ENCODE results near the gene NR6A1. TPM values are rescaled to one million over a fixed set of nuclear protein-coding genes. Genes with fewer than 3 reads are reported as not detected.

The NR6A1 gene
- total and polyA plus RNA-seq, 2 of the 13 experiments (the other 11 are each of a cell fraction or from before 2014, with no cell fraction given), result 28.1 to 31.5 TPM

DNA sequence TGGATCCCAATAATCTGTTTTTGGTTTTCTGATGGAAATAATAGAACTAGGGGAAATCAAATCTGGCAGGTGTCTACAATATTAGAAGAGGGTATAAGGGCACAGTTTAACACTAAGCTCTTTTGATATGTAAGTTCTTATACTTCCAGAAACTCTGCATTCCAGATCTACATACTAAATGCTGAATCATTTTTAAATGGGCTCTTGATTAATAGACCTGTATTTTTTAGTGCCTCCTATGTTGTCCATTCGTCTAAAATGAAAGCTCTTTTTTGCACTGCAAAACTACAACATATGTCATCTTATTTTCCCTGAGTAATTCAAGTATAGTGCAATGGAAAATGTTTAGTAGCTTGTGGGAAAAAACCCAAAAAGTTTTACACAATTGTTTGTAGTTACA is 44.2 kb downstream of the NR6A1 start:
- Histone ChIP-seq H3K9me3 (ENCODE audit: low read length) (no peaks in the 10 kb centered on the region), H3K79me2 (ENCODE audit: insufficient read depth, low read length) (no peaks in the 10 kb centered on the region), H3K27ac (ENCODE audit: extremely low read length, insufficient read depth, low read length) (no peak overlapping the region), H3K4me1 (ENCODE audit: insufficient read depth, low read length) (peaks cover 45% of the 10 kb centered on the region), H3K27me3 (ENCODE audit: control insufficient read depth in 1 of 2, insufficient read depth in 2 of 2, low read length in 2 of 2) (no peaks in the 10 kb centered on the region), H3K4me2 (ENCODE audit: low read depth, low read length) (no peak overlapping the region), H3K9ac (ENCODE audit: insufficient read depth, low read depth, low read length) (no peak overlapping the region), H4K20me1 (ENCODE audit: insufficient read depth, low read length) (no peaks in the 10 kb centered on the region), H3K4me3 (replicated peaks in 1 of 3; ENCODE audit: insufficient read depth in 1 of 3, low read depth in 2 of 3, low read length in 3 of 3) (no peak overlapping the region), H2AFZ (ENCODE audit: low read length) (no peak overlapping the region), H3K36me3 (replicated peaks in 1 of 2; ENCODE audit: control insufficient read depth in 1 of 2, insufficient read depth in 2 of 2, low read length in 2 of 2) (peaks cover 0 to 16% of the 10 kb centered on the region in 2 experiments)
- ChIA-PET POLR2A (no interaction called here), CTCF (ENCODE audit: low intra/inter-chr PET ratio, low total read pairs) (no interaction called here)
- intact Hi-C loops (cut with micrococcal nuclease; ENCODE audit: unreplicated experiment), result no loop called here
- no peak for FAIRE-seq
- WGBS (ENCODE audit: low lambda C conversion rate), result 94% methylated on average over 1 of the region's 1 CpG
- TF ChIP-seq, protein P1, sequence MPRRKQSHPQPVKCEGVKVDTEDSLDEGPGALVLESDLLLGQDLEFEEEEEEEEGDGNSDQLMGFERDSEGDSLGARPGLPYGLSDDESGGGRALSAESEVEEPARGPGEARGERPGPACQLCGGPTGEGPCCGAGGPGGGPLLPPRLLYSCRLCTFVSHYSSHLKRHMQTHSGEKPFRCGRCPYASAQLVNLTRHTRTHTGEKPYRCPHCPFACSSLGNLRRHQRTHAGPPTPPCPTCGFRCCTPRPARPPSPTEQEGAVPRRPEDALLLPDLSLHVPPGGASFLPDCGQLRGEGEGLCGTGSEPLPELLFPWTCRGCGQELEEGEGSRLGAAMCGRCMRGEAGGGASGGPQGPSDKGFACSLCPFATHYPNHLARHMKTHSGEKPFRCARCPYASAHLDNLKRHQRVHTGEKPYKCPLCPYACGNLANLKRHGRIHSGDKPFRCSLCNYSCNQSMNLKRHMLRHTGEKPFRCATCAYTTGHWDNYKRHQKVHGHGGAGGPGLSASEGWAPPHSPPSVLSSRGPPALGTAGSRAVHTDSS (CRISPR knock-in tag; conservative IDR thresholded peaks at IDR 0.05), result no peak
- TF ChIP-seq MAX (IDR thresholded peaks at IDR 0.05), result no peak
- TF ChIP-seq, protein P2, sequence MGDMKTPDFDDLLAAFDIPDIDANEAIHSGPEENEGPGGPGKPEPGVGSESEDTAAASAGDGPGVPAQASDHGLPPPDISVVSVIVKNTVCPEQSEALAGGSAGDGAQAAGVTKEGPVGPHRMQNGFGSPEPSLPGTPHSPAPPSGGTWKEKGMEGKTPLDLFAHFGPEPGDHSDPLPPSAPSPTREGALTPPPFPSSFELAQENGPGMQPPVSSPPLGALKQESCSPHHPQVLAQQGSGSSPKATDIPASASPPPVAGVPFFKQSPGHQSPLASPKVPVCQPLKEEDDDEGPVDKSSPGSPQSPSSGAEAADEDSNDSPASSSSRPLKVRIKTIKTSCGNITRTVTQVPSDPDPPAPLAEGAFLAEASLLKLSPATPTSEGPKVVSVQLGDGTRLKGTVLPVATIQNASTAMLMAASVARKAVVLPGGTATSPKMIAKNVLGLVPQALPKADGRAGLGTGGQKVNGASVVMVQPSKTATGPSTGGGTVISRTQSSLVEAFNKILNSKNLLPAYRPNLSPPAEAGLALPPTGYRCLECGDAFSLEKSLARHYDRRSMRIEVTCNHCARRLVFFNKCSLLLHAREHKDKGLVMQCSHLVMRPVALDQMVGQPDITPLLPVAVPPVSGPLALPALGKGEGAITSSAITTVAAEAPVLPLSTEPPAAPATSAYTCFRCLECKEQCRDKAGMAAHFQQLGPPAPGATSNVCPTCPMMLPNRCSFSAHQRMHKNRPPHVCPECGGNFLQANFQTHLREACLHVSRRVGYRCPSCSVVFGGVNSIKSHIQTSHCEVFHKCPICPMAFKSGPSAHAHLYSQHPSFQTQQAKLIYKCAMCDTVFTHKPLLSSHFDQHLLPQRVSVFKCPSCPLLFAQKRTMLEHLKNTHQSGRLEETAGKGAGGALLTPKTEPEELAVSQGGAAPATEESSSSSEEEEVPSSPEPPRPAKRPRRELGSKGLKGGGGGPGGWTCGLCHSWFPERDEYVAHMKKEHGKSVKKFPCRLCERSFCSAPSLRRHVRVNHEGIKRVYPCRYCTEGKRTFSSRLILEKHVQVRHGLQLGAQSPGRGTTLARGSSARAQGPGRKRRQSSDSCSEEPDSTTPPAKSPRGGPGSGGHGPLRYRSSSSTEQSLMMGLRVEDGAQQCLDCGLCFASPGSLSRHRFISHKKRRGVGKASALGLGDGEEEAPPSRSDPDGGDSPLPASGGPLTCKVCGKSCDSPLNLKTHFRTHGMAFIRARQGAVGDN (CRISPR knock-in tag; IDR thresholded peaks at IDR 0.05), result no peak
- no peak for DNase-seq (ENCODE audit: low spot score)
- no TSS peak for BruUV-seq (replicated peaks)
- no peak for ATAC-seq
- in situ Hi-C loops (cut with HindIII; ENCODE audit: extremely low pct_ligation_motif_present, low pct_unique_long_range_greater_than_20kb), result no loop called here
